ENCODE measurements around the gene P3H2.

P3H2 gene

GRCh38 chr3:190101320-190102011 is 19.2 kb downstream of the P3H2 start:
- H3K4me3 ChIP-seq (ENCODE audit: low read depth, low read length) = no peak overlapping the region
- DNase-seq (ENCODE audit: low read depth) = no peak
- TF ChIP-seq POLR2A (IDR thresholded peaks at IDR 0.05; ENCODE audit: extremely low read depth, insufficient read length) (no peak), MYC (IDR thresholded peaks at IDR 0.05; ENCODE audit: low read depth, low read length) (no peak), MAX (IDR thresholded peaks at IDR 0.05; ENCODE audit: low read depth, low read length) (no peak), CTCF (IDR thresholded peaks at IDR 0.05; ENCODE audit: low read depth, low read length) (no peak)

GRCh38 chr3:190099099-190099498 is 21.6 kb downstream of the P3H2 start:
- no peak overlapping the region for H3K4me3 ChIP-seq (ENCODE audit: low read depth, low read length)
- DNase-seq (ENCODE audit: low read depth) = no peak
- TF ChIP-seq MAX (IDR thresholded peaks at IDR 0.05; ENCODE audit: low read depth, low read length) (no peak), CTCF (IDR thresholded peaks at IDR 0.05; ENCODE audit: low read depth, low read length) (no peak), MYC (IDR thresholded peaks at IDR 0.05; ENCODE audit: low read depth, low read length) (no peak), POLR2A (IDR thresholded peaks at IDR 0.05; ENCODE audit: extremely low read depth, insufficient read length) (no peak)

GRCh38 chr3:190097617-190098016 is 23.1 kb downstream of the P3H2 start:
- TF ChIP-seq MAX (IDR thresholded peaks at IDR 0.05; ENCODE audit: low read depth, low read length) = no peak
- no peak for TF ChIP-seq POLR2A (IDR thresholded peaks at IDR 0.05; ENCODE audit: extremely low read depth, insufficient read length)
- TF ChIP-seq MYC (IDR thresholded peaks at IDR 0.05; ENCODE audit: low read depth, low read length) = no peak
- TF ChIP-seq CTCF (IDR thresholded peaks at IDR 0.05; ENCODE audit: low read depth, low read length) = no peak

GRCh38 chr3:190097025-190097424 is 23.7 kb downstream of the P3H2 start:
- no peak overlapping the region for H3K4me3 ChIP-seq (ENCODE audit: low read depth, low read length)
- no peak for TF ChIP-seq POLR2A (IDR thresholded peaks at IDR 0.05; ENCODE audit: extremely low read depth, insufficient read length)
- DNase-seq (ENCODE audit: low read depth) = no peak

More at GRCh38 chr3:190097617-190098016, 23.1 kb downstream of the P3H2 start:
- no peak for DNase-seq (ENCODE audit: low read depth)
- H3K4me3 ChIP-seq (ENCODE audit: low read depth, low read length) = no peak overlapping the region

GRCh38 chr3:190096345-190096744 is 24.4 kb downstream of the P3H2 start:
- no peak overlapping the region for H3K4me3 ChIP-seq (ENCODE audit: low read depth, low read length)
- TF ChIP-seq CTCF (IDR thresholded peaks at IDR 0.05; ENCODE audit: low read depth, low read length) (no peak), POLR2A (IDR thresholded peaks at IDR 0.05; ENCODE audit: extremely low read depth, insufficient read length) (no peak), MYC (IDR thresholded peaks at IDR 0.05; ENCODE audit: low read depth, low read length) (no peak), MAX (IDR thresholded peaks at IDR 0.05; ENCODE audit: low read depth, low read length) (no peak)
- DNase-seq (ENCODE audit: low read depth) = no peak

GRCh38 chr3:190094160-190094718 is 26.5 kb downstream of the P3H2 start:
- no peak overlapping the region for H3K4me3 ChIP-seq (ENCODE audit: low read depth, low read length)
- DNase-seq (ENCODE audit: low read depth) = no peak
- TF ChIP-seq POLR2A (IDR thresholded peaks at IDR 0.05; ENCODE audit: extremely low read depth, insufficient read length) (no peak), MYC (IDR thresholded peaks at IDR 0.05; ENCODE audit: low read depth, low read length) (no peak), CTCF (IDR thresholded peaks at IDR 0.05; ENCODE audit: low read depth, low read length) (no peak), MAX (IDR thresholded peaks at IDR 0.05; ENCODE audit: low read depth, low read length) (no peak)

All from NB4 (cell line).